Measurements from ENCODE around the gene CITED4.

- no peak for TF ChIP-seq CTCF (conservative IDR thresholded peaks at IDR 0.05; ENCODE audit: low read depth, low read length)
- no peak for TF ChIP-seq EZH2 (IDR thresholded peaks at IDR 0.05; ENCODE audit: borderline replicate concordance, low read depth, low read length, poor library complexity, severe bottlenecking)
Measured at GRCh38 chr1:40896482-40896881, 34.3 kb upstream of the CITED4 start.

Measured in A673 (cell line).